ENCODE results near the gene CLTRN.

- no peak for TF ChIP-seq CTCF (IDR thresholded peaks at IDR 0.05; ENCODE audit: borderline replicate concordance, extremely low read depth, low read length, poor library complexity, severe bottlenecking)
- no peak for TF ChIP-seq EZH2 (IDR thresholded peaks at IDR 0.05; ENCODE audit: borderline replicate concordance, low read depth, low read length, severe bottlenecking)
Measured at GRCh38 chrX:15673970-15674369, 9.4 kb upstream of the CLTRN start.
